HG03175 (cell line): ENCODE results near the gene AKAP8L.

Experiments used
- ATAC-seq: cut with Tn5 transposase; IDR thresholded peaks from one replicate; pipeline ENCODE4 v1.9.1; 2021; ENCODE audit warnings: mild to moderate bottlenecking, moderate library complexity; ENCODE audit not compliant: unreplicated experiment

Gene AKAP8L, protein sequence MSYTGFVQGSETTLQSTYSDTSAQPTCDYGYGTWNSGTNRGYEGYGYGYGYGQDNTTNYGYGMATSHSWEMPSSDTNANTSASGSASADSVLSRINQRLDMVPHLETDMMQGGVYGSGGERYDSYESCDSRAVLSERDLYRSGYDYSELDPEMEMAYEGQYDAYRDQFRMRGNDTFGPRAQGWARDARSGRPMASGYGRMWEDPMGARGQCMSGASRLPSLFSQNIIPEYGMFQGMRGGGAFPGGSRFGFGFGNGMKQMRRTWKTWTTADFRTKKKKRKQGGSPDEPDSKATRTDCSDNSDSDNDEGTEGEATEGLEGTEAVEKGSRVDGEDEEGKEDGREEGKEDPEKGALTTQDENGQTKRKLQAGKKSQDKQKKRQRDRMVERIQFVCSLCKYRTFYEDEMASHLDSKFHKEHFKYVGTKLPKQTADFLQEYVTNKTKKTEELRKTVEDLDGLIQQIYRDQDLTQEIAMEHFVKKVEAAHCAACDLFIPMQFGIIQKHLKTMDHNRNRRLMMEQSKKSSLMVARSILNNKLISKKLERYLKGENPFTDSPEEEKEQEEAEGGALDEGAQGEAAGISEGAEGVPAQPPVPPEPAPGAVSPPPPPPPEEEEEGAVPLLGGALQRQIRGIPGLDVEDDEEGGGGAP

DNA sequence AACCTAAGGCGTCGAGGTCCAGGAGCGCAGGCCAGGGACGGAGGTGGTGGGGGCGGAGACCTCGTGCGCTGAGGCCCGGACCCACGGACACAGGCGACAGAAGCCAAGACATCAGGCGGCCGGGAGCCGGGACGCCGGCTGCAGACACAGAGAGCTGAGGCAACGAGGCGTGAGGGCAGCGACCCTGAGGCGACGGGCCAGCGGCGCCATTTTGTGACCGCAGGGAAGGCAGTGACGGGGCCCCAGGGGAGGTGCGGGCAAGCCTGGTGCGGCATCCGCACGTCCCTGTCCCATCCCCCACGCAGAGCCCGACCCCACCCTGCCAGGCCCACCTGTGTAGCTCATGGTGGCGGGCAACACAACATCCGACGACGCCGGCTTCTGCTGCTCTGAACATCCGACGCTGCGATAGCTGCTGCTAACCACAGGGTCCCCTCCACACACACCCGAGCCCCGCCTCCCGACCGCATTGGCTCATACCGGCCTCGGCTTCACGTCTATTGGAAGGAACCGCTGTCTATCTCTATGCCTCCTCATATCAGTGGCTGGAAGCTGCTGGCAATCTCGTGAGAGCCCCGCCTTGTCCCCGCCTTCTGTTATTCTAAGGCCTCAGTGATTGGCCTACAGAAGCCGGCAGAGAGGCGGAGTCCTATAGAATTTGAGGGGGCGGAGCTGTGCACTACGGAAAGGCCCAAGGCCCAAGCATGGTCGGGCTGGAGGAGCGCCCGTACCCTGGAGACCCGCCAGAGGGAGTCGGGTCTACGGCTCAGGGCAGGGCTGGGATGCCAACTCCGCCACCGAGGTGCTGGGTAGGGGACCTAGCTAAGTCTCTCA lies at the start of gene AKAP8L:
TSS of gene AKAP8L (minus strand) at position 410 of the 834 bp plus-strand sequence. CDS start at position 345, 65 bp downstream.
- peak; percentile 96 for ATAC-seq

DNA sequence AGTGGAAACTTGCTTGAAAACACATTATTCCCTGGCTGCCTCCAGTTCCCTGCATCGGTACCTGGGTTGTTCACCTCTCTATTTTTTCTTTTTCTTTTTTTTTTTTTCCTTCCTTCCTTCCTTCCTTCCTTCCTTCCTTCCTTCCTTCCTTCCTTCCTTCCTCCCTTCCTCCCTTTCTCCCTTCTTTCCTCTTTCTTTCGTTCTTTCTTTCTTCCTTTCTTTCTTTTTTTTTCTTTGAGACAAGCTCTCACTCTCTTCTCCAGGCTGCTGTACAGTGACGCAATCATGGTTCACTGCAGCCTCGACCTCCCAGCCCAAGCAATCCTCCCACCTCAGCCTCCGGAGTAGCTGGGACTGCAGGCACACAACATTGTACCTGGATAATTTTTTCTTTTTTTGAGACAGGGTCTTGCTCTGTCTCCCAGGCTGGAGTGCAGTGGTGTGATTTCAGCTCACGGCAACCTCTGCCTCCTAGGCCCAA lies 49.0 kb upstream of the AKAP8L start:
- ATAC-seq, result no peak

DNA sequence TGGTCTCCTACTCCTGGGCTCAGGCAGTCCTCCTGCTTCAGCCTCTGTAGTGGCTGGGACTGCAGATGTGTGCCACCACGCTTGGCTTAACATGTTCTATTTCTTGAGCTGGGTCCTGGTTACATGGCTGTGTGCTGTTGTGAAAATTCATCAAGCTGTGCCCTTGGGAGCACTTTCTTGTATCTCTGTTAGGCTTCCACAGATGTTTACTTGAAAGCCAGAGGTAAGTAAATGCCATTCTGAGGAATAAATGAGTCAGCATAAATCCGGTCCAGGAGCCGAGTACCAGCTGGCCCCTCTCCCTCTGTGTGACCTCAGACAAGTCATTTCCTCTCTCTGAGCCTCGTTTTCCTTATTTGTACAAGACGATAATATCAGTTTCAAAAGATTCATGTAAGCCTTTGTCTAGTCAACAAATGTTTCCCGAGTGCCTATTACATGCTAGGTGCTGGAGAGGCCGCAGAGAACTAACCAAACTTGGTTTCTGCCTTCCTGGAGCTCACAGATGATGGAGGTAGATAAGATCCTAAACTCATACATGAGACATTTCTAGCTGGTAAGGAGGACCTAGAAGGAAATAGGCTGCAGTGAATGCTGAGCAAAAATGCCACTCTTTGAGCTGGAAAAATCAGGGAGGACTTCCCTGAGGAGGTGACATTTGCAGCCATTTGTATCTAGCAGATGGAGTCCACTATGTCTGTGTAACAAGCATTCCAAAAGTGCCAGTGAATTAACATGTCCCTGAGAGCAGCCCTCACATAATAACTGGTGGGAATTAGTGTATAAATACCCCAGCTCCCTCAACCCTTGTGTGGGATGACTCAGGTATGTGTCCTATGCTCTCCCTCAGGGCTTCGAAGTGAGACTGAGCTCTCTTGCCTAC lies 48.3 kb upstream of the AKAP8L start:
- ATAC-seq, result peak; percentile 54

DNA sequence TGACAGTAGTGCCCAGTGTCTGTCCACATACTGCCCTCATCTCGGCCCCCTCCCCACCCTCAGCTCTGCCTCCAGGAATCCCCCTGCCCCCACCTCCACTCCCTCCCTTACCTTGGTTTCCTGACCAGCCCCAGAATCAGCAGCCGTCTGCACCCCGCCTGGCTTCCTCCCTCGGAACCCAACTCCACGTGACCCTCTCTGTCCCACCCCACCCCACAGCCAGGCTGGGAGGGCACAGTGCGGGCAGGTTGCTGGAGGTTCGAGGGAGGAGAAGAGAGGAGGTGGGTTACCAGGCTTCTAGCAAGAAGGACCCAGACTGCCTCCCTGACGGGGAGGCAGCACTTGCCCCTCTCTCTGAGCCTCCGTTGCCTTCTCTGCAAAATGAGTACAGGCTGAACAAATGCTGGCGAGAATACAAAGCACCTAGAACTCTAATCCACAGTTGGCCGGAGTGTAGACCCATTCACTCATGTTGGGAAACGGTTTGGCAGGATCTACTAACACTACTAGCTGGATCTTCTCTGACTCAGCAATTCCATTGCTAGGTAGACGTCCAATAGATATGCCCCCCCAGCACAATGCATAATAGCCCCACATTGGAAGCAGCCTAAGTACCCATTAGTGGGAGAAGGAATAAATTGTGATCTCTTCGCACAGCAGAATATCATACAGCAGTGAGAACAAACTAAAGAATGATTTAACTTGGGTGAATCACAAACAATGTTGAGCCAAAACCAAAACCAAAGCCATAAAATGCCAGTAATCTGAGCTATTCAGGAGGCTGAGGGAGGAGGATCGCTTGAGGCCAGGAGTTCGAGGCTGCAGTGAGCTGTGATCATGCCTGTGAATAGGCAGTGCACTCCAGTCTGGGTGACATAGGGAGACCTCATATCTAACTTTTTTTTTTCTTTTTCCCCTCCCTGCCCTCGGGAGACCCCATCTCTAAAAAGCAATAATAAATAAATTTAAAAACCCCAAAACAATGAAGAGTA lies 45.9 kb upstream of the AKAP8L start, which contains the start of gene RASAL3:
TSS of gene RASAL3 (minus strand) at position 151 of the 992 bp plus-strand sequence. CDS start 186 bp downstream, outside the sequence.
- ATAC-seq, result no peak

DNA sequence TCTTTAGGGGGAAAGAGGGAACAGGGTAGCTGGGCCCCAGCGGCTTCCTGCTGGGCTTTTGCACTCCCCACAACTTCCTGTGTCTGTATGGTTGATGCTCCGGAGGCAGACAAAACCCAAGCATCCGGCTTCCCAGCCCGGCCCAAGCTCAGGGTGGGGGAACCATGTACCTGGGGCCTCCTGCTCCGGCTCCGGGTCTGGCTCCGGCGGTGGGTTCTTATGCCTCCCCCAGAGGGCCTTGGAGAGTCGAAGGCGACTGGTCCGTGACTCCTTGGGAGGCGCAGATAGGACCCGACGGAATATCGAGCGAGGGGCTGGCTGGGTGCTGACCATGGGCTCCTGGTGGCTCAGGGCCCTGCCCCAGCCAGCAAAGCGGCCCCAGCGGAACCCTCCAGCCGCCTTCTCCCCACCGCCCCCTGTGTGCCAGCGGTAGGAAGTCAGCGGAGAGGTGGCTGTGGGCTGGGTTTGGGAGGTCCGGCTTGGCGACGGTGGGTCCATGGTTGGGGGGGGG lies 45.1 kb upstream of the AKAP8L start:
- no peak for ATAC-seq

DNA sequence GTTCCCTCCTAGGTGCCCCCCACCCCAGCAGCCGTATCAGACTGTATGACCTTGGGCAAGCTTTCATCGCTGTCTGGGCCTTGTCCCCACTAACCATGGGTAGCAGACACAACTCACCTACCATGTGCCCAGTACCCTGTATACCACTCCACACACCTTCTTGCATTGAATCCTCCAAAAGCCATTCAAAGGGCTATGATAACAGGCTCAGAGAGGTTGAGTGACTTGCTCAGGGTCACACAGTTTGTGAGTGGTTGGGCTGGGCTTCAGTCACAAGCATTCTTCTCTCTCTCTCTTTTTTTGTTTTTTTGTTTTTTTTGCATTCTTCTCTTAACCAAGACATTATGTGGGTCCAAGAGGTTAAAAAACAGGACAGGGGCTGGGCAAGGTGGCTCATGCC lies 42.9 kb upstream of the AKAP8L start:
- no peak for ATAC-seq

DNA sequence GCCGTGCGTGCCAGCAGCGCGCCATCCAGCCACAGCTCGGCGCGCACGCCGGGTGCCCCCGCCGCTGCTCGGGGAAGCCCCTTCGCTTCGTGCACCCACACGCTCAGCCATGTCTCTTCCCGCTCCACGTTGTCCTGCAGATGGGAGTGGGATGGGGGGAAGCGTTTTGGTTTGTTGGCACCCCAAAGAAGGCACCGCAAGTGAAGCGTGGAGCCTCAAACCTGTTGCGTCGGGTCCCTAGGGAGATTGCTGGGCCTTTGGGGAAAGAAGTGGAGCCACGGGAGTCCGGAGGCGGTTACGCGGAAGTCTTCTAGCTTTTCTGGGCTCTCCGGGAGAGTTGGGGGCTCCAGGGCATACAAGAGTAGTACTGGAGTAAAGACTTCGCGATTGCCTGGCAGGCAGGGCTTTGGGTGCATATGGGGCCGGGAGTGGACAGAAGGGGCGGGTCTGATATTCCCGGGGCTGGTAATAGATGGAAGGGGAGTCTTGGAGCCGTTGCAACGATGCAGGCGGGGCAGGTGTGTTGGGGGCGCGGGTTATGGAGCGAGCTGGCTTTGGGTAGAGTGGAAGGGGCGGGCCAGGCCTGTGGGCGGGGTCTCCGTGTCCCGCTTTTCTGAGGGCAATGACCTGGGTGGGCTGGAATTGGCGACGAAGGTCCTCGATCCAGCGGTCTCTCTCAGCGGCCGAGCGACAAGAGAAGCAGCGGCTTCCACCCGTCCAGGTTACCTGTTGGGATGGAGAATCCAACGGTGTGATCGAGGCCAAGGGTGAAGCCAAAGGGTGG lies 39.1 kb upstream of the AKAP8L start:
- no peak for ATAC-seq

DNA sequence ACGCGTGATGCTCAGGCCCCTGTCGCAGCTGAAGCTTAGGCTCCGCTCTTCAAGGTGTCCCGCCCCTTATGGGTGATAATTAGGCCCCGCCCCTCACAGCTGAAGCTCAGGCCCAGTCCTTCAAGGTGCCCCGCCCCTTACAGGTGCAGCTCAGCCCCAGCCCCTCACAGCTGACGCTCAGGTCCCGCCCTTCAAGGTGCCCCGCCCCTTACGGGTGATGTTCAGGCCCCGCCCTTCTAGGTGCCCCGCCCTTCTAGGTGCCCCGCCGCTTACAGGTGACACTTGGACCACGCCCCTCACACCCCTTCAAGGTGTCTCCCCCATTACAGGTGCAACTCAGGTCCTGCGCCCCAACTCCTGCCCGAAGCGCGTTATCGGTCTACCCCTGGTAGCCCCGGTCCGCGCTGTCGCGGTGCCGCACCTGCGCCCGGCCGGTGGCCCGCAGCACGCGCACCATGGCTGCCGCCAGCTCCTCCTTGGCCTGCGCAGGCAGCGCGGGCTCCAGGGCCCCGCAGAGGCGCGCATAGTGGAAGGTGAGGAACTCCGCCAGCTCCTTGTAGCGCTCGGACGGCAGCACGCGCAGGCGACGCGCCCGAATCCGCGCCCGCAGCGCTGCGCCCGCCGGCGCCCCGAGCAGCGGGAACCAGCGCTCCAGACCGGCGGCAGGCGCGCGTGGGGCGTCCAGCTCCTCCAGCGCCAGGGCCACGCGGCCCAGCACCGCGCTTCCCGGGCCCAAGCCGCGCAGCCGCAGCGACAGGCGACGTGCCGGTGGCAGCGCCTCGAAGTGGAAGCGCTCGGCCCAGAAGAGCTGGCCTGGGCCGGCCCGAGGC lies 38.3 kb upstream of the AKAP8L start:
- no peak for ATAC-seq

DNA sequence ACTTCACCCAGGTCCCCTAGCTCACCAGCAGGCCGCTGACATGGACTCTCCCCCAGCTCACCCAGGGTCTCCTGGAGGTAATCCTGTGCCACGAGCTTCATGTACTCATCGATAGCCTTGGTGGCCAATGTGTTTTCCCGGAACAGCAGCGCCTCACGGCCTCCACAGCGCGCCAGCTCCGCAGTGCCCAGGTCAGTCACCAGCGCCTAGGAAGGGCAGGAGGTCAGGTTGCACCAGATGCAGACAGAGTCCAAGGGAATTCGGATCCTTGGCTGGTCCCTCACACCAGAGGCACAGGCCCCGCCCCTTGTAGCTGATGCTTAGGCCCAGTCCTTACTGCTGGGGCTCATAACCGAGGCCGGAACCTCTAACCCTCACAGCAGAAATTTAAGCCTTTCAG lies 37.7 kb upstream of the AKAP8L start:
- ATAC-seq, result no peak

DNA sequence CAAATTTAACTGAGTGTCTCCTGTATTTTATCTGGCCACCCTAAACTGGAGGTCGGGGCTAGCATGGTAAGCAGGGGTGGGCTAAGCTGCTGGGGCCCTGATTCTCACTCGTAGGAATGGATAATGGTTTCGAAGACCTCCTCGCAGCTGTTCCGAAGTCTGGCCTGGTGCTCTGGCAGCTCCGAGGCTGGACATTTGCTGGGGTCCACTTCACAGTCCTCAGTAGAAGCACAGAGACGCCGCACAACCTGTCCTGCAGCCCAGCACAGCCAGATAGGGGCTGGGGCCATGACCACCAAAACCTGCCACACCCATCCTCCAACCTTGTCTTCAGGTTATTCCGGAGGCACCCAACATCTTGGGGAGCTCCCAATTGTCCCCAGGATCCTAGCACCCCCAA lies 37.2 kb upstream of the AKAP8L start:
- no peak for ATAC-seq

DNA sequence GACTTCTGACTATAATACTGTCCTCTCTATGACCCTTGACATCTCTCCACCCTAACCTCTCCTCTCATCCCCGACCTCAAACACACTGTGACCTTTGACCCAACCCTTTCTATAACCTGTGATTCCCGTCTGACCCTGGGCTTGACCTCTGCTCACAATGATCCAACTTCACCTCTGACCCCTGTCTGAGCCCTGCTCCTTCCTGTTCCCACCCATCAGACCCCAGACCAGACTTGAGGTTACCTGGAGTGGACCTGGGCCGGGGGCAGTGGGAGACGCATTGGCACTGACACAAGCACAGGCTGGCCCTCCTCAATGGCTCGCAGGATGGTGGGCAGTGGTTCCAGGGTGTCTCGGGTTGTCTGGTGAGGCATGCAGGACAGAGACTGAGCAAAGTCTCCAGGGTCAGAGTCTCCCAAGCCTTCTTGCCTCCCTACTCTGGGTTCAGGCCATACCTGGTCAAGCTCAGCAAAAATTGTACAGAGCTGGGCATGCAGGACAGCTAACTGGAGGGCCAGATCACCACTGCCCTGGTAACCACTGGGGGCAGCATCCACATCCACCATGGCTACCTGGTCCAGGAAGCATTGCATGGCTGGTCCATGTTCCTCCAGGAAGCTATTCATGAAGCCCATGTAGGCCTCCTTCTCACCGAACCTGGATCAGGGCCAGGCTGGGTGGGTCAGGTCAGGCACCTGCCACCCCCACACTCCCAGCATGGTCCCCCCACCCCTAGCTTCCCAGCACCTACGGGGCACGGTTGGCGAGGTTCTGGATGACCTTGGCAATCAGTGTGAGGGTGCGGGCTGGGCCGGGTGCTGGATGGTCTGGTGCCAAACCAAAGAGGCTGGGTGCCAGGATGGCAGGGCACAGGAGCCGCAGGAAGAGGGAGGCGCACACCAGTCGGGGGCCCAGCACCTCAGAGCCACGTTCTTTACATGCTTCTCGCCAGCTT lies 35.4 kb upstream of the AKAP8L start:
- ATAC-seq, result no peak

DNA sequence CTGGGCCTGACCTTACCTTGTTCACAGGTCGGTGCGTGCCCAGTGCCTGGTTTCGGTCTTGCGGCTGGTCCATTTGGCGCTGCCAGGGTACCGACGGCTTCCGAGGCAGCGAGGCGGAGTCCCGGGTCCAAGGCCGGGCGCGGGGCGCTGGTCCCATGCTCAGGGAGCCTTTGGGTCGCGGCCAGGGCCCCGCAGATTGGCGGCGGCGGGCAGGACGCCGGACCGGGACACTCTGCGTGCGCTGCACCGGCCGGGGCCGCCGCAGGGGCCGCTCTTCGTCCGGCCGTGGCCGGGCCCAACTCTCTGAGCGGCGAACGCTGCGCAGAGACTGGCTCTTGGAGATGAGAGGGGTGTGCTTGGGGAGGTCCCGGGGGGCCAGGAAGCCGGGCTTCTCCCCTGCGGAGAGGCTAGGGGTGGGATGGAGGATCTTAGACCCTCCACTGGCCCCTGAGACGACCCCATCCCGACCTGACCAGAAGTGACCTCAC lies 34.3 kb upstream of the AKAP8L start:
- no peak for ATAC-seq

DNA sequence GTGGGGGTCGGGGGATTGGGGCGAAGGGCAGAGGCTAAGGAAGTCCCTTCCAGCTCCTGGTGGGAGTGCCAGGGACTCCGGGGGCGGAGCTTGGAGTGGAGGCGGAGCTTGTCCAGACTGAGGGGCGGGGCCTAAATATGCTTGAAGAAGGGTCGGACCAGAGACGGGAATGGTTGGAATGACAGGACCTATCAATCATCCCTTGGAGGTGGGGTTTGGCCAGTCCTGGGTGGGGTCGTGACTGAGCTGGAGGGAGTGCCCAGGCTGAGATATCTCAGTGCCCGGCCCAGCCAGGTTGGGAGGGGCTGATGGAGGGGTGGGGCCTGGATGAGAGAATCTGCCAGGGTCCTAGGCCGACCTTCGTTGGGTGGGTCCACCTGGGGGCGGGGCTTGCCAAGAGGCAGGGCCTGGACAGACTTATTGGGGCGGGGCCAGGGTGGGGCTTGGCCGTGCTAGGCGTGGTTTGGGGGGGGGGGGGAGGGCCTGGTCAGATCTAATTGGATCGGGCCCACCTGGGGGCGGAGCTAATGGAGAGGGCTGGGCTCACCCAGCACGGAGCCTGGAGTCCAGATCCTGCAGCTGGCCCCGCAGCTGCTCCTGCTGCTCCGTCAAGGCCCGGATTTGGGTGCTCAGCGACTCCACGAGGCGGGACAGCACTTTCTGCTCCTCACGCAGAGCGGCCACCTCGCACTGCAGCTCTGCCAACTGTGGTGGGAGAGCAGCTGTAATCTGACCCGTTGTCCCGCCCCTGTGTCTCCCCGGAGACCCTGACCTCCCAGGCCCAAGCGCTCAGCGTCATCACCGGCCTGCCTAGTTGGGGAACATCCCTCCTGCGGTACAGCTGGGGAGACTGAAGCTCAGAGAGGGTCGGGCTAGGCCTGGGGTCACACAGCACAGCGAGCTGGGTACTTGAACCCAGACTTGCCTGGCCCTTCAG lies 33.6 kb upstream of the AKAP8L start:
- no peak for ATAC-seq

DNA sequence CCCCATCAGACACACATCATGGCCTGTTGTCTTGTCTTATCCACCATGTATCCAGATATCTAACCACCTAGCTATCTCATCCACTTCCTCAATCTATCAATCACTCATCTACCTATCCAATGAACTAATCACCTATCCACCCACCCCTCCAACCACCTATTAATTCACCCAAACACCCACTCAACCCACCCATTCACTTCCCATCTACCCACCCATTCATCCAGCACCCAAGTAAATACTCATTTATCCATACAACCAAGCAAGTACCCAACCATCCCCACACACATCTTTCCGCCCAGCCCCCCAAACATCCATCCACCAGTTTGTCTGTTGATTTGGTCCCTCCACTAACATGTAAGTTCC lies 31.7 kb upstream of the AKAP8L start:
- no peak for ATAC-seq
